ENCODE measurements around the gene UBE2QL1. TPM values are rescaled to one million over a fixed set of nuclear protein-coding genes. Genes with fewer than 3 reads are reported as not detected.

The UBE2QL1 gene
- polyA plus RNA-seq, 1 of the 3 experiments (the other 2 are of a cell fraction), result 0.28 TPM

DNA sequence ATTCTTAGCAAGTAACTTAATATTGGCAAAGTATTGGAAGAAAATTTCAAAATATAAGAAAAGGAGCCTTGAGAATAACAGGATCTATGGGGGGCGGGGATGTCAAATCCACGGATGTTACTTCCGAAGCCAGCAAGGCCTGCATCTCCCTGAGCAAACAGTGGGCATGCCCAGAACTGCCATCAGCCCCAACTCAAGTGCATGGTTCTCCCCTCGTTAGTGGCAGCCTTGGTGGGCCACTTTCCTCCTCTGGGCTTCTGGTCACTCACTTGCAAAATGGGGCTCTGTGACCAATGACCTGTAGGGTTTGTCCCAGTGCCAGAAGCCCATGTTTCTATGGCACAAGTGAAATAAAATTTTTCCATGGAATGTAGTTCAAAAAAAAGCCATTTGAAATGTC lies 43.1 kb upstream of the UBE2QL1 start (continued):
- TF ChIP-seq, protein P1, sequence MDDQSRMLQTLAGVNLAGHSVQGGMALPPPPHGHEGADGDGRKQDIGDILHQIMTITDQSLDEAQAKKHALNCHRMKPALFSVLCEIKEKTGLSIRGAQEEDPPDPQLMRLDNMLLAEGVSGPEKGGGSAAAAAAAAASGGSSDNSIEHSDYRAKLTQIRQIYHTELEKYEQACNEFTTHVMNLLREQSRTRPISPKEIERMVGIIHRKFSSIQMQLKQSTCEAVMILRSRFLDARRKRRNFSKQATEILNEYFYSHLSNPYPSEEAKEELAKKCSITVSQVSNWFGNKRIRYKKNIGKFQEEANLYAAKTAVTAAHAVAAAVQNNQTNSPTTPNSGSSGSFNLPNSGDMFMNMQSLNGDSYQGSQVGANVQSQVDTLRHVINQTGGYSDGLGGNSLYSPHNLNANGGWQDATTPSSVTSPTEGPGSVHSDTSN (IDR thresholded peaks at IDR 0.05), result no peak
- no peak for TF ChIP-seq MEF2A (IDR thresholded peaks at IDR 0.05; ENCODE audit: borderline replicate concordance, low read depth)
- TF ChIP-seq NFIC (IDR thresholded peaks at IDR 0.05; ENCODE audit: borderline replicate concordance), result no peak
- no peak for TF ChIP-seq RXRA (IDR thresholded peaks at IDR 0.05; ENCODE audit: borderline replicate concordance, low read depth)
- TF ChIP-seq RFX5 (IDR thresholded peaks at IDR 0.05; ENCODE audit: low read length), result no peak
- no peak for TF ChIP-seq FOSL2 (IDR thresholded peaks at IDR 0.05; ENCODE audit: borderline replicate concordance, low read depth)
- no peak for TF ChIP-seq MXI1 (IDR thresholded peaks at IDR 0.05; ENCODE audit: low read depth, low read length)
- no peak for TF ChIP-seq GABPA (IDR thresholded peaks at IDR 0.05; ENCODE audit: low read depth)

DNA sequence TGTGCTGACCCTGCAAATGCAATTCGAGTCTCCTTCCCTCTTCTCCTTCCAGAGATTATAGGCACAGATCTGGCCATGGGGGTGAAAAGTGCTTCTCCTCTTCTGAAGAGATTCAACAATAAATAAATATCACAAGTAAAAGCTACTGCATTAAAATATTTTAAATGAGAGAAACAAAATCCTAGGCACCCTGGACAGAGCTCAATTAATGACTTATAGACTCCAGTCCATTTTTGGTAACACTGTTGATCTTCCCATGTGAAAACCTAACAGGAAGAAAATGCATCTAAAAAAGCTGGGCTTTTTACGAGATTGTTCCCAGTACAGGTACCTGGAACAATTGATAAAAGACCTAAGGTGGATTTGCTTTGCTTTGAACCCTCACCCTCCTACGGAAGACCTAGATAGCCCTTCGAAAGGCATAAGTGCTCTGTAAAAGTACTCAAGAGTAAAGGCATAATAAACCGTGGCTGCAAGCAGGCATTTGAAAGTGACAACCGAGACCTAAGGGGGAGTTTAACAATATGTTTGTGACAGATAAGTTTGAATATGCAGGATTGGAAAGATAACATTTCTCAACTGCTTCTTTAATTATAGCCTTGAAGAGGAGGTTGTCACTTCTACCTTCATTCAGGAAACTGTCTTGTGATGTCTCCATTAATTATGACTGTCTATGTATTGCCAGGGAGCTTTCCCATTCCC lies 41.0 kb upstream of the UBE2QL1 start:
- ChIA-PET POLR2A (no interaction called here), CTCF (no interaction called here)
- TF ChIP-seq MEF2A (IDR thresholded peaks at IDR 0.05; ENCODE audit: borderline replicate concordance, low read depth), result no peak
- TF ChIP-seq, protein P1 (IDR thresholded peaks at IDR 0.05), result no peak
- TF ChIP-seq RAD21 (IDR thresholded peaks at IDR 0.05; ENCODE audit: low read length), result no peak
- no peak for TF ChIP-seq EP300 (IDR thresholded peaks at IDR 0.05; ENCODE audit: borderline replicate concordance in 1 of 2, low read depth in 1 of 2, low read length in 1 of 2)
- no peak for TF ChIP-seq TCF12 (IDR thresholded peaks at IDR 0.05)
- TF ChIP-seq MXI1 (IDR thresholded peaks at IDR 0.05; ENCODE audit: low read depth, low read length), result no peak
- no peaks in the 10 kb centered on the region for H3K36me3 ChIP-seq (replicated peaks in 1 of 2; ENCODE audit: control insufficient read depth in 1 of 2, insufficient read depth in 2 of 2, low read length in 1 of 2)
- no peak overlapping the region for H2AFZ ChIP-seq (ENCODE audit: low read depth)
- H3K4me1 ChIP-seq (ENCODE audit: control insufficient read depth in 1 of 2, insufficient read depth in 2 of 2, low read depth in 1 of 2, low read length in 1 of 2), result no peaks in the 10 kb centered on the region
- no peak overlapping the region for H3K27ac ChIP-seq (ENCODE audit: low read depth in 2 of 2, low read length in 1 of 2)
- no peak for DNase-seq
- no peak overlapping the region for H3K4me3 ChIP-seq (ENCODE audit: low read depth in 2 of 2, low read length in 1 of 2)
- no peak overlapping the region for H3K4me2 ChIP-seq
- H3K9me3 ChIP-seq, result no peaks in the 10 kb centered on the region
- H3K9me2 ChIP-seq, result no peaks in the 10 kb centered on the region
- no peak overlapping the region for H3K9ac ChIP-seq
- no peaks in the 10 kb centered on the region for H4K20me1 ChIP-seq (ENCODE audit: insufficient read depth)
- no peaks in the 10 kb centered on the region for H3F3A ChIP-seq (replicated peaks; ENCODE audit: insufficient read depth)
- H3K27me3 ChIP-seq (ENCODE audit: insufficient read depth), result no peaks in the 10 kb centered on the region
- H3K79me2 ChIP-seq (ENCODE audit: insufficient read depth), result no peaks in the 10 kb centered on the region
- 34% methylated on average over 6 of the region's 6 CpGs for WGBS (ENCODE audit: low lambda C conversion rate)

DNA sequence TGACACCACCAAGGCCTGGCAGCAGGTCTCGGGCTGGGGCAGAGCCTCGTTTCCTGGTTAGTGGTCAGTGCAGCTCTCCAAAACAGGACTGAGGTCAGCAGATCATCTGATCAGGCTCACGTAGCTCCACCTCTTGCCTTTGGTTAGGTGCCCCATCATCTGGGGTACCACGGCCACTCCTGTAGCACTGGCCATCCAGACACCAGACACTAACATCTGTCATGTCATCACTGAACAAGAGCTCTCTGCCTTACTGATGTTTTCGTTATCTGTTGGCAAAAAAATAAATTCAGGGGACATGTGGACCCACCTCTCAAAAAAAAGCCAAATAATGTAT lies 40.4 kb upstream of the UBE2QL1 start:
- no peak for TF ChIP-seq EP300 (IDR thresholded peaks at IDR 0.05; ENCODE audit: borderline replicate concordance in 1 of 2, low read depth in 1 of 2, low read length in 1 of 2)
- TF ChIP-seq SIN3A (IDR thresholded peaks at IDR 0.05; ENCODE audit: borderline replicate concordance, low read depth, low read length), result no peak
- TF ChIP-seq RFX5 (IDR thresholded peaks at IDR 0.05; ENCODE audit: low read length), result no peak
- Histone ChIP-seq H3K4me2 (no peak overlapping the region), H3K9me2 (no peaks in the 10 kb centered on the region), H3K27ac (ENCODE audit: low read depth in 2 of 2, low read length in 1 of 2) (no peak overlapping the region), H2AFZ (ENCODE audit: low read depth) (no peak overlapping the region), H4K20me1 (ENCODE audit: insufficient read depth) (no peaks in the 10 kb centered on the region), H3K4me3 (ENCODE audit: low read depth in 2 of 2, low read length in 1 of 2) (no peak overlapping the region), H3F3A (replicated peaks; ENCODE audit: insufficient read depth) (no peaks in the 10 kb centered on the region), H3K9me3 (no peaks in the 10 kb centered on the region), H3K79me2 (ENCODE audit: insufficient read depth) (no peaks in the 10 kb centered on the region), H3K9ac (no peak overlapping the region), H3K4me1 (ENCODE audit: control insufficient read depth in 1 of 2, insufficient read depth in 2 of 2, low read depth in 1 of 2, low read length in 1 of 2) (no peaks in the 10 kb centered on the region), H3K27me3 (ENCODE audit: insufficient read depth) (no peaks in the 10 kb centered on the region), H3K36me3 (replicated peaks in 1 of 2; ENCODE audit: control insufficient read depth in 1 of 2, insufficient read depth in 2 of 2, low read length in 1 of 2) (no peaks in the 10 kb centered on the region)
- DNase-seq, result no peak
- CTCF ChIA-PET, result no interaction called here
- POLR2A ChIA-PET, result no interaction called here
- 18% methylated on average over 5 of the region's 5 CpGs for WGBS (ENCODE audit: low lambda C conversion rate)

All from SK-N-SH (cell line).